IMR-90 (cell line): ENCODE data around the gene ZNF3. TPM values are rescaled to one million over a fixed set of nuclear protein-coding genes. Genes with fewer than 3 reads are reported as not detected.

Experiments used
- ATAC-seq: fragments of 200-7000 bp; cut with Tn5 transposase; 2 replicates; pipeline ENCODE4 v1.9.1; 2020; ENCODE audit warnings: low read depth, mild to moderate bottlenecking, moderate library complexity
- BruUV-seq: library from RNA; stranded (reverse); fragments of 400-500 nt; replicated peaks from 2 replicates; lab custom pipeline; 2021; lab: Mats Ljungman, UMichigan
- CTCF ChIA-PET: fragments of 300-600 bp; formaldehyde crosslinking; extraction: SDS; loops from one replicate; lab custom pipeline; 2021; ENCODE audit warnings: antibody characterized with exemption; lab: Yijun Ruan, JAX
- POLR2A ChIA-PET: fragments of 300-600 bp; sonication (Branson Sonifier 250); formaldehyde crosslinking; loops from one replicate; lab custom pipeline; 2022; ENCODE audit warnings: antibody characterized with exemption; ENCODE audit not compliant: unreplicated experiment; lab: Charles Lee
- DNase-seq: peaks from one replicate; pipeline ENCODE4 v3.0.0; 2013
- H2AFZ ChIP-seq: replicated peaks from 2 replicates; pipeline ENCODE3; 2013; ENCODE audit warnings: low read length, mild to moderate bottlenecking; ENCODE audit not compliant: poor library complexity
- H2AK5ac ChIP-seq: 2 replicates; pipeline ENCODE4 v1.6.1; 2013; ENCODE audit warnings: low read depth, low read length, inconsistent platforms
- H2AK9ac ChIP-seq: replicated peaks from 2 replicates; pipeline ENCODE3; 2013; ENCODE audit warnings: mild to moderate bottlenecking, low read depth, low read length, moderate library complexity; ENCODE audit not compliant: poor library complexity
- H2BK120ac ChIP-seq: 2 replicates; pipeline ENCODE4 v1.6.1; 2013; ENCODE audit warnings: low read depth, low read length, inconsistent platforms
- H2BK15ac ChIP-seq: 3 replicates; pipeline ENCODE4 v1.6.1; 2013; ENCODE audit warnings: low read depth, low read length, inconsistent platforms
- H2BK20ac ChIP-seq: 2 replicates; pipeline ENCODE4 v1.6.1; 2013; ENCODE audit warnings: low read depth, mild to moderate bottlenecking, inconsistent platforms, low read length, moderate library complexity
- H2BK5ac ChIP-seq: 2 replicates; pipeline ENCODE4 v1.6.1; 2013; ENCODE audit warnings: mild to moderate bottlenecking, low read depth, low read length, inconsistent platforms; ENCODE audit not compliant: poor library complexity, severe bottlenecking
- H3K14ac ChIP-seq: replicated peaks from 2 replicates; pipeline ENCODE4 v1.6.1; 2013; ENCODE audit warnings: low read depth, low read length, inconsistent platforms
- H3K18ac ChIP-seq: 2 replicates; pipeline ENCODE4 v1.6.1; 2013; ENCODE audit warnings: low read depth, low read length, control low read depth
- H3K23ac ChIP-seq: 2 replicates; pipeline ENCODE4 v1.6.1; 2013; ENCODE audit warnings: low read depth, low read length, inconsistent platforms
- H3K27ac ChIP-seq: 2 replicates; pipeline ENCODE4 v1.5.1; 2013; ENCODE audit warnings: mild to moderate bottlenecking, control low read depth, low read length; ENCODE audit not compliant: insufficient read depth
- H3K27me3 ChIP-seq: 2 replicates; pipeline ENCODE4 v1.6.1; 2013; ENCODE audit warnings: low read length; ENCODE audit not compliant: control insufficient read depth, insufficient read depth
- H3K36me3 ChIP-seq: 2 replicates; pipeline ENCODE4 v1.6.1; 2013; ENCODE audit warnings: low read length, mixed read lengths; ENCODE audit not compliant: control insufficient read depth, insufficient read depth
- H3K4ac ChIP-seq: 2 replicates; pipeline ENCODE4 v1.6.1; 2013; ENCODE audit warnings: low read depth, low read length, inconsistent platforms
- H3K4me1 ChIP-seq: 2 replicates; pipeline ENCODE4 v1.6.1; 2013; ENCODE audit warnings: low read length, mixed read lengths; ENCODE audit not compliant: control insufficient read depth, insufficient read depth
- H3K4me2 ChIP-seq: 2 replicates; pipeline ENCODE4 v1.6.1; 2013; ENCODE audit warnings: low read depth, mild to moderate bottlenecking, control low read depth, low read length, moderate library complexity
- H3K4me3 ChIP-seq: 2 replicates; pipeline ENCODE4 v1.5.1; 2013; ENCODE audit warnings: low read depth, mild to moderate bottlenecking, control low read depth, low read length, moderate library complexity; ENCODE audit not compliant: insufficient read depth
- H3K56ac ChIP-seq: 2 replicates; pipeline ENCODE4 v1.6.1; 2013; ENCODE audit warnings: low read length, inconsistent platforms; ENCODE audit not compliant: insufficient read depth; ENCODE audit errors: extremely low read depth
- H3K79me1 ChIP-seq, 2 experiments: 2 replicates each; pipeline ENCODE4 v1.6.1; 2013; ENCODE audit warnings: low read length in 2 of 2, inconsistent platforms in 1 of 2, low read depth in 1 of 2
- H3K9ac ChIP-seq: 2 replicates; pipeline ENCODE4 v1.6.1; 2013; ENCODE audit warnings: low read depth, low read length, control low read depth
- H3K9me1 ChIP-seq: 2 replicates; pipeline ENCODE4 v1.6.1; 2013; ENCODE audit warnings: low read length, inconsistent platforms; ENCODE audit not compliant: insufficient read depth
- H3K9me3 ChIP-seq: 2 replicates; pipeline ENCODE4 v1.6.1; 2013; ENCODE audit warnings: low read length; ENCODE audit not compliant: control insufficient read depth, insufficient read depth
- H4K20me1 ChIP-seq: 2 replicates; pipeline ENCODE4 v1.6.1; 2013; ENCODE audit warnings: low read length, inconsistent platforms; ENCODE audit not compliant: insufficient read depth
- H4K5ac ChIP-seq: 2 replicates; pipeline ENCODE4 v1.6.1; 2013; ENCODE audit warnings: mild to moderate bottlenecking, low read depth, low read length, control low read depth
- H4K8ac ChIP-seq, 2 experiments: 2 replicates each; pipeline ENCODE4 v1.6.1; 2013; ENCODE audit warnings: low read depth in 2 of 2, low read length in 2 of 2, control low read depth in 1 of 2, inconsistent platforms in 1 of 2
- H4K91ac ChIP-seq: 2 replicates; pipeline ENCODE4 v1.6.1; 2013; ENCODE audit warnings: low read depth, low read length, inconsistent platforms; ENCODE audit not compliant: insufficient read depth
- CEBPB ChIP-seq: IDR thresholded peaks from 2 replicates; pipeline ENCODE4 v1.6.1; 2012; ENCODE audit warnings: low read depth, low read length, improper control_type of control experiment
- CHD1 ChIP-seq: IDR thresholded peaks from 2 replicates; pipeline ENCODE4 v1.6.1; 2012; ENCODE audit warnings: low read depth, low read length, improper control_type of control experiment
- FOS ChIP-seq: fragments of 150-350 bp; IDR thresholded peaks from 2 replicates; pipeline ENCODE4 v1.6.1; 2016; ENCODE audit warnings: low read depth, low read length
- MAFK ChIP-seq: IDR thresholded peaks from 2 replicates; pipeline ENCODE4 v1.6.1; 2012; ENCODE audit warnings: low read depth, low read length, improper control_type of control experiment
- POLR2A ChIP-seq: IDR thresholded peaks from 2 replicates; pipeline ENCODE4 v1.6.1; 2012; ENCODE audit warnings: mild to moderate bottlenecking, low read depth, low read length
- WGBS, 2 experiments: methylation state at CpG; one replicate each; pipeline versions ENCODE4 v1.1.5 to v1.1.7; 2013; ENCODE audit warnings: missing lambda C conversion rate in 2 of 2; ENCODE audit not compliant: insufficient read length in 1 of 2; ENCODE audit errors: extremely low coverage in 2 of 2; 5-methylcytosine and 5-hydroxymethylcytosine counted together
- dilution Hi-C: fragments of 300-500 bp; cut with HindIII; formaldehyde crosslinking; loops from one replicate; pipeline ENCODE4 v1.14.3; 2018; ENCODE audit warnings: low sequenced_read_pairs; ENCODE audit not compliant: unreplicated experiment
- in situ Hi-C: fragments of 300-500 bp; cut with MboI; formaldehyde crosslinking; loops from 3 replicates; pipeline ENCODE4 v1.14.3; 2019; ENCODE audit warnings: low sequenced_read_pairs, inconsistent platforms, mixed read lengths
- intact Hi-C: fragments of 100-400 bp; cut with micrococcal nuclease; formaldehyde crosslinking; loops from 2 replicates; pipeline ENCODE4 v1.10.0; 2022
- polyA plus RNA-seq, 3 experiments: library from polyadenylated mRNA; depleted of rRNA; stranded (reverse); fragments of >200 nt; gene quantifications; 2 replicates each; pipeline ENCODE4 v1.2.3, GENCODE V29; 2012; ENCODE audit warnings: low replicate concordance in 1 of 3
- total RNA-seq: library from RNA; depleted of rRNA; stranded (reverse); fragments of >200 nt; gene quantifications from 2 replicates; pipeline ENCODE4 v1.2.3, GENCODE V29; 2012

Gene ZNF3
- total and polyA plus RNA-seq, 2 of the 4 experiments (the other 2 are of a cell fraction) = 24.8 to 30.8 TPM

DNA sequence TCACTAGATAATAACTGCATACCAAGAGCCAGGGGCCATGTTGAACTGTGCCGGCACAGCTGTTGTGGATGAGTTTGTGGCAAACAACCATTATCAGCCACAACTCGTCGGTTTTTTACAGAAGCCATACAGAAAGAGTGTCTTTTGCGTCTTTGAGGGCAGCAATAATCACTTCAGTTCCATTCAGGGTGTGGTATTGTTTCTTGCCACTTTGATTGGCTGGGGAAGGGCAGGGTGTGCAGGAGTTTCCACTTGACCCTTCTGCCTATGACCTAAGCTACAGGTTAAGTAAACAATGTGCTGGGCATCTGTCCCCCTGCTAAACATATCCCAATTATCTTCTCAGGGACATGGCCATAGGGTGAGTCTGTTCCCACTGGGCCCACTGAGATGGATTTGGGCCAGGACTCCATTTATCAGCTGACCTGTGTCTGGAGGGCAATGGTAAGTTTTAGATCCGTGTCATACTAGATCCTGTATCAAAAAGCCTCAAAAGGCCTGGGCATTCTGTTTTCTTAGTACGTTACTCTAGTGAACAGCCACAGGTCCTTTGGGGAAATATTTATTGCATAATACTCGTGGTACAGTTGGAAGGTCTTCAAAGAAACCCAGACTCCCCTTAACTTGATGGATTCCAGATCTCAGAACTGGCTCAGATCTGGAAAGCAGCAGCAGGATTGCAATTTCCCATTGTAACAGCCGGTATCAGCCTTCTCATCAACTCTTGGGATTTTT, 15.9 kb downstream of the ZNF3 start:
- POLR2A ChIA-PET = no interaction called here
- Histone ChIP-seq H2AK5ac (no peak overlapping the region), H2BK5ac (no peak overlapping the region), H3K9ac (no peak overlapping the region), H3K23ac (no peak overlapping the region), H3K9me3 (peaks cover 24% of the 10 kb centered on the region), H4K20me1 (no peaks in the 10 kb centered on the region), H3K56ac (no peak overlapping the region), H4K5ac (no peak overlapping the region), H3K4me2 (no peak overlapping the region), H3K9me1 (0 out of 2 replicates have a peak, but pooled peaks cover 3% of the 10 kb centered on the region), H3K4me1 (peaks cover 2% of the 10 kb centered on the region; the same call in 1 of the 2 replicates), H3K79me1 (peaks cover 6 to 12% of the 10 kb centered on the region in 2 experiments; a peak in 3 of 4 replicates), H3K4ac (no peak overlapping the region), H2BK120ac (no peak overlapping the region), H3K14ac (no peak overlapping the region), H3K27me3 (no peaks in the 10 kb centered on the region), H4K91ac (no peak overlapping the region), H3K36me3 (peaks cover 52% of the 10 kb centered on the region), H3K18ac (no peak overlapping the region), H2BK20ac (no peak overlapping the region), H3K4me3 (no peak overlapping the region), H3K27ac (peak overlapping the region; percentile 4; the same call in 1 of the 2 replicates), H2AK9ac (no peak overlapping the region), H2BK15ac (no peak overlapping the region), H4K8ac (no peak overlapping the region), H2AFZ (no peak overlapping the region)
- in situ Hi-C loops = no loop called here
- DNase-seq (peak; percentile 70), ATAC-seq (peak; percentile 50)
- BruUV-seq = no TSS peak
- dilution Hi-C loops = no loop called here
- TF ChIP-seq POLR2A (no peak), CEBPB (peak; percentile 77), MAFK (no peak), CHD1 (no peak), FOS (no peak)
- no CpG with 5 or more reads among the region's 8 CpGs for WGBS, 2 experiments
- intact Hi-C loops = no loop called here
- CTCF ChIA-PET = no interaction called here
